K562 (cell line): ENCODE results near the gene EIF2S3. TPM values are rescaled to one million over a fixed set of nuclear protein-coding genes. Genes with fewer than 3 reads are reported as not detected.

Source experiments
- EP400 ChIP-seq: fragments of 450-650 bp; IDR thresholded peaks from 2 replicates; pipeline ENCODE4 v1.6.1; 2017; ENCODE audit warnings: antibody characterized with exemption, mild to moderate bottlenecking, moderate library complexity
- NR4A1 ChIP-seq, 2 experiments: fragments of 250-450 bp in 1 of 2; fragments of 450-650 bp in 1 of 2; sonication (Bioruptor Pico) in 1 of 2; IDR thresholded peaks; 2 replicates each; pipeline versions ENCODE4 v1.4.0 to v1.6.1; 2016 to 2020; ENCODE audit warnings: mild to moderate bottlenecking in 2 of 2, missing compliant biosample characterization in 1 of 2, missing genetic modification characterization in 1 of 2, moderate library complexity in 1 of 2
- POU5F1 ChIP-seq: fragments of 150-350 bp; IDR thresholded peaks from 2 replicates; pipeline ENCODE4 v1.6.1; 2014; ENCODE audit warnings: borderline replicate concordance, low read length, low read depth, mild to moderate bottlenecking; ENCODE audit not compliant: partially characterized antibody
- RBM22 ChIP-seq: fragments of 200-400 bp; formaldehyde crosslinking; IDR thresholded peaks from 2 replicates; pipeline ENCODE4 v1.6.1; 2018; ENCODE audit warnings: low read length, low read depth; ENCODE audit not compliant: poor library complexity, severe bottlenecking
- XRCC4 ChIP-seq: IDR thresholded peaks from one replicate; pipeline ENCODE4 v1.6.1; 2011; ENCODE audit not compliant: insufficient read depth, insufficient read length; ENCODE audit errors: extremely low read depth
- ZFP30 ChIP-seq: fragments of 250-450 bp; sonication (Bioruptor Pico); IDR thresholded peaks from 2 replicates; pipeline ENCODE4 v1.8.0; 2022; ENCODE audit warnings: moderate library complexity, mild to moderate bottlenecking, inconsistent platforms, borderline replicate concordance
- polyA plus RNA-seq, 8 experiments: library from polyadenylated mRNA; depleted of rRNA in 4 of 8; stranded (reverse) in 5 of 8; unstranded in 3 of 8; fragments of >200 nt; fragmentation: Nextera tagmentation in 2 of 8; fragmentation: Illumina TruSeq in 1 of 8; extraction: Ambion mirVana in 2 of 8; extraction: Trizol in 1 of 8; gene quantifications; 2 replicates each; pipeline versions ENCODE4 v1.2.1 to v1.2.3, GENCODE V29; 2011 to 2014; ENCODE audit warnings: inconsistent platforms in 1 of 8, missing spikeins in 1 of 8
- total RNA-seq, 7 experiments: library from RNA; depleted of rRNA in 6 of 7; stranded (reverse); fragments of >200 nt in 6 of 7; fragmentation: Illumina TruSeq in 2 of 7; extraction: Trizol in 2 of 7; gene quantifications; 2 replicates each; pipeline versions ENCODE4 v1.2.1 to v1.2.3, GENCODE V29; 2011 to 2021; ENCODE audit warnings: low replicate concordance in 1 of 7
- TF ChIP-seq, protein P1 (sequence below), 2 experiments: fragments of 450-650 bp; formaldehyde crosslinking in 1 of 2; IDR thresholded peaks; 2 replicates each; pipeline versions ENCODE4 v1.4.0 to v1.6.1; 2014 to 2020; ENCODE audit warnings: mild to moderate bottlenecking in 2 of 2, borderline replicate concordance in 1 of 2, low read depth in 1 of 2
- TF ChIP-seq, protein P2 (sequence below): fragments of 200-800 bp; sonication (Bioruptor generic); IDR thresholded peaks from 2 replicates; pipeline ENCODE4 v1.6.1; 2016; ENCODE audit warnings: missing genetic modification characterization, missing compliant biosample characterization
- TF ChIP-seq, protein P3 (sequence below): fragments of 250-450 bp; sonication (Bioruptor Pico); IDR thresholded peaks from 2 replicates; pipeline ENCODE4 v1.4.0; 2020; ENCODE audit warnings: mild to moderate bottlenecking, moderate library complexity

The EIF2S3 gene
- total and polyA plus RNA-seq, 9 of the 15 experiments (the other 6 are each of a cell fraction or from before 2014, with no cell fraction given), result 148 to 439 (median 275) TPM

DNA sequence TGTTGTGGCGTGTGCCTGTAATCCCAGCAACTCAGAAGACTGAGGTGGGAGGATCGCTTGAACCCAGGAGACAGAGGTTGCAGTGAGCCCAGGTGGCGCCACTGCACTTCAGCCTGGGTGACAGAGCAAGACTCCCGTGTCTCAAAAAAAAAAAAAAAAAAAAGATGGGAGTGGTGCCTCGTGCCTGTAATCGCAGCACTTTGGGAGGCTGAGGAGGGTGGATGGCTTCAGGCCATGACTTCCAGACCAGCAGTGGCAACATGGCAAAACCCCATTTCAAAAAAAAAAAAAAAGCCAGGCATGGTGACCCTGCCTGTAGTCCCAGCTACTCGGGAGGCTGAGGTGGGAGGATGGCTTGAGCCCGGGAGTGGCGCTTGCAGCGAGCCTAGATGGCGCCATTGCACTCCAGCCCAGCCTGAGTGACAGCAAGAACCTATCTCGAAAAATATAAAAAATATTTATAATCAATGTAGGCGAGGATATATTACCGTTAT, 27.0 kb downstream of the EIF2S3 start (continued):
- TF ChIP-seq, protein P1, sequence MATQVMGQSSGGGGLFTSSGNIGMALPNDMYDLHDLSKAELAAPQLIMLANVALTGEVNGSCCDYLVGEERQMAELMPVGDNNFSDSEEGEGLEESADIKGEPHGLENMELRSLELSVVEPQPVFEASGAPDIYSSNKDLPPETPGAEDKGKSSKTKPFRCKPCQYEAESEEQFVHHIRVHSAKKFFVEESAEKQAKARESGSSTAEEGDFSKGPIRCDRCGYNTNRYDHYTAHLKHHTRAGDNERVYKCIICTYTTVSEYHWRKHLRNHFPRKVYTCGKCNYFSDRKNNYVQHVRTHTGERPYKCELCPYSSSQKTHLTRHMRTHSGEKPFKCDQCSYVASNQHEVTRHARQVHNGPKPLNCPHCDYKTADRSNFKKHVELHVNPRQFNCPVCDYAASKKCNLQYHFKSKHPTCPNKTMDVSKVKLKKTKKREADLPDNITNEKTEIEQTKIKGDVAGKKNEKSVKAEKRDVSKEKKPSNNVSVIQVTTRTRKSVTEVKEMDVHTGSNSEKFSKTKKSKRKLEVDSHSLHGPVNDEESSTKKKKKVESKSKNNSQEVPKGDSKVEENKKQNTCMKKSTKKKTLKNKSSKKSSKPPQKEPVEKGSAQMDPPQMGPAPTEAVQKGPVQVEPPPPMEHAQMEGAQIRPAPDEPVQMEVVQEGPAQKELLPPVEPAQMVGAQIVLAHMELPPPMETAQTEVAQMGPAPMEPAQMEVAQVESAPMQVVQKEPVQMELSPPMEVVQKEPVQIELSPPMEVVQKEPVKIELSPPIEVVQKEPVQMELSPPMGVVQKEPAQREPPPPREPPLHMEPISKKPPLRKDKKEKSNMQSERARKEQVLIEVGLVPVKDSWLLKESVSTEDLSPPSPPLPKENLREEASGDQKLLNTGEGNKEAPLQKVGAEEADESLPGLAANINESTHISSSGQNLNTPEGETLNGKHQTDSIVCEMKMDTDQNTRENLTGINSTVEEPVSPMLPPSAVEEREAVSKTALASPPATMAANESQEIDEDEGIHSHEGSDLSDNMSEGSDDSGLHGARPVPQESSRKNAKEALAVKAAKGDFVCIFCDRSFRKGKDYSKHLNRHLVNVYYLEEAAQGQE (IDR thresholded peaks at IDR 0.05; ENCODE audit: borderline replicate concordance), result peak; percentile 29; the same call in 1 of the 2 replicates
- TF ChIP-seq, protein P1 (CRISPR knock-in tag; IDR thresholded peaks at IDR 0.05; ENCODE audit: low read depth), result no peak
- TF ChIP-seq ZFP30 (CRISPR knock-in tag) (no peak), RBM22 (no peak), POU5F1 (no peak), XRCC4 (no peak), EP400 (peak; percentile 44; the same call in 1 of the 2 replicates), NR4A1 (CRISPR knock-in tag; IDR thresholded peaks at IDR 0.05) (no peak), NR4A1 (tag; IDR thresholded peaks at IDR 0.05) (no peak)
- TF ChIP-seq, protein P2, sequence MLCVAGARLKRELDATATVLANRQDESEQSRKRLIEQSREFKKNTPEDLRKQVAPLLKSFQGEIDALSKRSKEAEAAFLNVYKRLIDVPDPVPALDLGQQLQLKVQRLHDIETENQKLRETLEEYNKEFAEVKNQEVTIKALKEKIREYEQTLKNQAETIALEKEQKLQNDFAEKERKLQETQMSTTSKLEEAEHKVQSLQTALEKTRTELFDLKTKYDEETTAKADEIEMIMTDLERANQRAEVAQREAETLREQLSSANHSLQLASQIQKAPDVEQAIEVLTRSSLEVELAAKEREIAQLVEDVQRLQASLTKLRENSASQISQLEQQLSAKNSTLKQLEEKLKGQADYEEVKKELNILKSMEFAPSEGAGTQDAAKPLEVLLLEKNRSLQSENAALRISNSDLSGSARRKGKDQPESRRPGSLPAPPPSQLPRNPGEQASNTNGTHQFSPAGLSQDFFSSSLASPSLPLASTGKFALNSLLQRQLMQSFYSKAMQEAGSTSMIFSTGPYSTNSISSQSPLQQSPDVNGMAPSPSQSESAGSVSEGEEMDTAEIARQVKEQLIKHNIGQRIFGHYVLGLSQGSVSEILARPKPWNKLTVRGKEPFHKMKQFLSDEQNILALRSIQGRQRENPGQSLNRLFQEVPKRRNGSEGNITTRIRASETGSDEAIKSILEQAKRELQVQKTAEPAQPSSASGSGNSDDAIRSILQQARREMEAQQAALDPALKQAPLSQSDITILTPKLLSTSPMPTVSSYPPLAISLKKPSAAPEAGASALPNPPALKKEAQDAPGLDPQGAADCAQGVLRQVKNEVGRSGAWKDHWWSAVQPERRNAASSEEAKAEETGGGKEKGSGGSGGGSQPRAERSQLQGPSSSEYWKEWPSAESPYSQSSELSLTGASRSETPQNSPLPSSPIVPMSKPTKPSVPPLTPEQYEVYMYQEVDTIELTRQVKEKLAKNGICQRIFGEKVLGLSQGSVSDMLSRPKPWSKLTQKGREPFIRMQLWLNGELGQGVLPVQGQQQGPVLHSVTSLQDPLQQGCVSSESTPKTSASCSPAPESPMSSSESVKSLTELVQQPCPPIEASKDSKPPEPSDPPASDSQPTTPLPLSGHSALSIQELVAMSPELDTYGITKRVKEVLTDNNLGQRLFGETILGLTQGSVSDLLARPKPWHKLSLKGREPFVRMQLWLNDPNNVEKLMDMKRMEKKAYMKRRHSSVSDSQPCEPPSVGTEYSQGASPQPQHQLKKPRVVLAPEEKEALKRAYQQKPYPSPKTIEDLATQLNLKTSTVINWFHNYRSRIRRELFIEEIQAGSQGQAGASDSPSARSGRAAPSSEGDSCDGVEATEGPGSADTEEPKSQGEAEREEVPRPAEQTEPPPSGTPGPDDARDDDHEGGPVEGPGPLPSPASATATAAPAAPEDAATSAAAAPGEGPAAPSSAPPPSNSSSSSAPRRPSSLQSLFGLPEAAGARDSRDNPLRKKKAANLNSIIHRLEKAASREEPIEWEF (CRISPR knock-in tag), result no peak
- TF ChIP-seq, protein P3, sequence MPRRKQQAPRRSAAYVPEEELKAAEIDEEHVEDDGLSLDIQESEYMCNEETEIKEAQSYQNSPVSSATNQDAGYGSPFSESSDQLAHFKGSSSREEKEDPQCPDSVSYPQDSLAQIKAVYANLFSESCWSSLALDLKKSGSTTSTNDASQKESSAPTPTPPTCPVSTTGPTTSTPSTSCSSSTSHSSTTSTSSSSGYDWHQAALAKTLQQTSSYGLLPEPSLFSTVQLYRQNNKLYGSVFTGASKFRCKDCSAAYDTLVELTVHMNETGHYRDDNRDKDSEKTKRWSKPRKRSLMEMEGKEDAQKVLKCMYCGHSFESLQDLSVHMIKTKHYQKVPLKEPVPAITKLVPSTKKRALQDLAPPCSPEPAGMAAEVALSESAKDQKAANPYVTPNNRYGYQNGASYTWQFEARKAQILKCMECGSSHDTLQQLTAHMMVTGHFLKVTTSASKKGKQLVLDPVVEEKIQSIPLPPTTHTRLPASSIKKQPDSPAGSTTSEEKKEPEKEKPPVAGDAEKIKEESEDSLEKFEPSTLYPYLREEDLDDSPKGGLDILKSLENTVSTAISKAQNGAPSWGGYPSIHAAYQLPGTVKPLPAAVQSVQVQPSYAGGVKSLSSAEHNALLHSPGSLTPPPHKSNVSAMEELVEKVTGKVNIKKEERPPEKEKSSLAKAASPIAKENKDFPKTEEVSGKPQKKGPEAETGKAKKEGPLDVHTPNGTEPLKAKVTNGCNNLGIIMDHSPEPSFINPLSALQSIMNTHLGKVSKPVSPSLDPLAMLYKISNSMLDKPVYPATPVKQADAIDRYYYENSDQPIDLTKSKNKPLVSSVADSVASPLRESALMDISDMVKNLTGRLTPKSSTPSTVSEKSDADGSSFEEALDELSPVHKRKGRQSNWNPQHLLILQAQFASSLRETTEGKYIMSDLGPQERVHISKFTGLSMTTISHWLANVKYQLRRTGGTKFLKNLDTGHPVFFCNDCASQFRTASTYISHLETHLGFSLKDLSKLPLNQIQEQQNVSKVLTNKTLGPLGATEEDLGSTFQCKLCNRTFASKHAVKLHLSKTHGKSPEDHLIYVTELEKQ (CRISPR knock-in tag), result no peak
